NOMO-1 (cell line): ENCODE measurements around the gene CACNA1B.
"Not testable (repeated sequence)": the region's sequence is repeated elsewhere in the genome, so short reads cannot be mapped to it uniquely, and the experiment has no call there.

Experiments
- DNase-seq, 2 experiments: peaks; one replicate each; lab custom pipeline; 2025; ENCODE audit not compliant: unreplicated experiment in 2 of 2; lab: John Stamatoyannopoulos, UW

CACNA1B gene

DNA sequence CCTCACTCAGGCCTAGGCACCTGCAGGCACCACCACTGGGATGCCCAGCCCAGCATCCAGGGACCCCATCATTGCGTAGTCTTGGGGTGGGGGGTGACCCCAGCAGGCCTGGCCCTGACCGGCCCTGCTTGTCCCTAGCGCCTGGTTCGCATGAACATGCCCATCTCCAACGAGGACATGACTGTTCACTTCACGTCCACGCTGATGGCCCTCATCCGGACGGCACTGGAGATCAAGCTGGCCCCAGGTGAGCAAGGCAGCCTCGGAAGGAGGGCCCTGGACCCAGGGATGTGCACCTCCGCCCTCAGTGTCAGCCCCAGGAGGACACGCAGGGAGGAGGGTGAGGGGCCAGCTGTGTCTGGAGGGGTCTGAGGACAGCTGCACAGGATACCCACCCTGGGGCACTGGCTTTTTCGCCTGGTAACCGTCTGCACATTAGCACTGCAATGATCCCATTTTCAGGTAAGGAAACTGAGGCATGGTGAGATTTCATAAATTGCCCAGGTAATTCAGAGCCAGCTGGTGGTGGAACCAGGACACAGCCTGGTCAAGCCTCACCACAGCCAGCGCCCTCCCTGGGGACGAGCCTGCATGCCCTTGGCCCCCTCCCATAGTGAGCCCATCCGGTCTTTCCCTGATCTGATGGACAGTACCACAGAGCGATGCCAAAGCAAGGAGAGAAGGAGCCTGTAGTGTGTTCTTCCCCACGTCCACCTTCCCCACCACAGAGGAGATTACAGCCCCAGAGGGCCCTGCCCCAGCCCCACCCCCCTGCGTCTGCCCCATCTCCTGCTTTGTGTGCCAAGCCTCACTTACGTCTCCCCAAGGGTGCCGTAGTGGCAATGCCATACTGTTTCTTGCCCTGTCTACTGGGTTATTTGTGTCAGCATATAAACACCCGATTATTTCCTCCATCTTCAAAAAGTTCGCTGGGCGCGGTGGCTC lies 228.3 kb downstream of the CACNA1B start:
- DNase-seq: no peak

GRCh38 chr9:138107039-138107438 lies 229.5 kb downstream of the CACNA1B start:
- DNase-seq: not testable (repeated sequence)

DNA sequence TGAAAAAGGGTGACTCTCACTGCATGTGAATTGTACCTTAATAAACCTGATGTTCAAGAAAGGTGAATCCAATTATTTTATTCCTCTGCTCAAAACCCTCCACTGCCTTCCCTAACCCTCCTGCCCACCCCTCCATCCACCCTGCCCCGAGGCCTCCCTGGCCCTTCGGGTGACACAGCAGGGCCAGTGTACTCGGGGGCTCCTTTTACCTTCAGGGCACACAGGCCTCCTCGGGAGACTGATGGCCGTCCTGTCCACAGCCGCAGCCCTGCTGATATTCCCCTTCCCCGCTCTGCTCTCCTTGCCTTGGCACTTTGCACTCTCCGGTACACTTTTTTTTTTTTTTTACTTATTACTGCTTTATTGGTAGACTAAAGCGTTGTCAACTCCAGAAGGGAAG lies 234.0 kb downstream of the CACNA1B start:
- no peak for DNase-seq

DNA sequence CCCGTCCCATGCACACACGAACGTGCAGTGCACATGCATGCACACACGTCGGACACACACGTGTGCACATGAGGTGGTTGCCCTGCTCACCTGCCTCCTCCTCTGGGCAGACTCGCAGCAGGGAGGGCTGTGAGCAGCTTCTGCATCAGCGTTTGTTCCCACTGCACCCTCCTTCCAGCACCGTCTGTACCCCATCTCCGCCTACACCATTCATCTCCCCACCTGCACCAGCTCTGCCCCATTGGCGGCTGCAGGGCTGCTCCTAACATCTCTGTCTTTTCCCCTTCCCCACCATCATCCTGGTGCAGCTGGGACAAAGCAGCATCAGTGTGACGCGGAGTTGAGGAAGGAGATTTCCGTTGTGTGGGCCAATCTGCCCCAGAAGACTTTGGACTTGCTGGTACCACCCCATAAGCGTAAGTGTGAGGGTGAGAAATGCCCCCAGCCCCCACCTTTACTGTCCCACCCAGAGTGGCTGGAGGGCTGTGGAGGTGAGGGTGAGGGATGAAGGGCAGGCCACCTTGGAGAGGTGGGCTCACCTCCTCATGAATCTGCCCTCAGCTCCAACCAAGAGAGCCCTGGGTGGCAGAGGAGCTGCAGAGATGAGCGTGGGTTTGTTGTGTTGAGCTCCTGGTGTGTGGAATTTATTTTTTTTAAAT lies 234.6 kb downstream of the CACNA1B start:
- no peak for DNase-seq

DNA sequence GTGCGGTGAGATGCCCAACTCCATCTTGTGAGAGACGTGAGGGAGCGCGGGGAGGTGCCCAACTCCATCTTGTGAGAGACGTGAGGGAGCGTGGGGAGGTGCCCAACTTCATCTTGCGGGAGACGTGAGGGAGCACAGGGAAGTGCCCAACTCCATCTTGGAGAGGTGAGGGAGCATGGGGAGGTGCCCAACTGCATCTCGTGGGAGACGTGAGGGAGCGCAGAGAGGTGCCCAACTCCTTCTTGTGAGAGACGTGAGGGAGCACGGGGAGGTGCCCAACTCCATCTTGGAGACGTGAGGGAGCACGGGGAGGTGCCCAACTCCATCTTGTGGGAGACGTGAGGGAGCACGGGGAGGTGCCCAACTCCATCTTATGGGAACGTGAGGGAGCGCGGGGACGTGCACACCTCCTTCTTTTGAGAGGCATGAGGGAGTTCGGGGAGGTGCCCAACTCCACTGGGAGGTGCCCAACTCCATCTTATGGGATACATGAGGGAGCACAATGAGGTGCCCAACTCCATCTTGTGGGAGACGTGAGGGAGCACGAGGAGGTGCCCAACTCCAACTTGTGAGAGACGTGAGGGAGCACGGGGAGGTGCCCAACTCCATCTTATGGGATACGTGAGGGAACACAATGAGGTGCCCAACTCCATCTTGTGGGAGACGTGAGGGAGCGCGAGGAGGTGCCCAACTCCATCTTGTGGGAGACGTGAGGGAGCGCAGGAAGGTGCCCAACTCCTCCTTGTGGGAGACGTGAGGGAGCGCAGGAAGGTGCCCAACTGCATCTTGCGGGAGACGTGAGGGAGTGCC lies 235.4 kb downstream of the CACNA1B start:
- DNase-seq: no peak

- not testable (repeated sequence) for DNase-seq
These were observed 236.2 kb downstream of the CACNA1B start for GRCh38 chr9:138113701-138114325.

- no peak for DNase-seq
These were observed 237.1 kb downstream of the CACNA1B start for GRCh38 chr9:138114501-138115245.

DNA sequence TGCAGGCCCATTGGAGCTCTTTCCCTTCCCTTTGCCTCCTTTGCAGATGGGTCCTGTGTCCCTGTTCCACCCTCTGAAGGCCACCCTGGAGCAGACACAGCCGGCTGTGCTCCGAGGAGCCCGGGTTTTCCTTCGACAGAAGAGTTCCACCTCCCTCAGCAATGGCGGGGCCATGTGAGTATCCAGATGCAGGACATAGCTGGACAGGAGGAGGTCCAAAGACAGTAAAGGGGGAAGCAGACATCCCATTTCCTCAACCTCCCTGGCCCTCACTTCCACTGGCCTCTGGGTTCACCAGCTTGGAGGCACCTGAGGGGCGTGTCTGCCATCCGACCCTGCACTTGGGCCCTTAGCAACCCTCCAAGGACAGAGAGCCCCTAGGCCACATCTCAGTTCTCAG lies 237.9 kb downstream of the CACNA1B start:
- no peak for DNase-seq

DNA sequence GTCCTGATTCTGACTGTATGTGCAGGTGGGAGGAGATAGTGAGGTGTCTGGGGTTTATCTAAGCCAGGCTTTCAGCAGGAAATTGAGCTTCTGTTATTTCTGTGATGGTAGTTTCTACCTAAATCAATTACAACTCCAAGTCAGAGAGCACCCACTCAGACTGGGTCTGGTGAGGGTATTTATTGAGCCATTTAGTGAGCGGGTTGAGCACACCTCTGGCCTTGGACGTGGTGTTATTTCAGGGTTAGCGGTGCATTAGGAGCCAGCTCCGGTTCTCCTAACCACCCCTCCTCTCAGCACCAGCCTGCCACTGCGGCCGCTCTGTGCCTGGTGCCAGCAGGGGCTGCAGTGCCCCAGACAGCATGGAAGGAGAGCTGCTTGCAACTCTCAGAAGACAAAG lies 238.9 kb downstream of the CACNA1B start:
- no peak for DNase-seq

DNA sequence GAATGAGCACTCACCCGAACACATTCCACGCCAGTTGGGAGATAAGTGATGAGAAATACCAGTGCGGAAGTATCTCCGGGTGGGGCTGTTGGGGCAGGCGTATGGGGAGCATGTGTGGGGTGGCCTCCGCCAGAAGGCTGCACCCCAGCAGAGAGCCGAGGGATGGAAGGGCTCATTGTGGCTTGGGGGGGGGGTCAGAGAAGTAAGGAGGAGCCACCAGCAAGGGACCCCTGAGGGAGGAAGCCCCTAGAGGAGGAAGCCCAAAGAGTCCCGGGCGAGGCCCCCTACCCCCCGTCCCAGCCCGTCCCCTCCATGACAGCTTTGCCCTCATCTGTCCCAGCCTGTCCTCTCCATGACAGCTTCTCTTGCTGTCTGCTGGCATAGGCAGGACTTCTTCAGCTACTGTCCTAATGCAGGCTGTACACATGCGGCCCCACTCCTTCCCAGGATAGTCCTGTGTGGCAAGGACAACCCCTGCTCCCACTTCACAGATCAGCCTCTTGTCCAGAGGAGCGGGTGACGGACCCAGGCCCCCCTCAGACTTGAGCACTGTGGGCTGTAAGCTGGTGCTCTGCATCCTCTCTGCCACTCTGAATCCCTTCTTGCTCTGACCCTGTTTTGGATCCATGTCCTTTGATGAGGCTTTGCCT lies 239.6 kb downstream of the CACNA1B start:
- no peak for DNase-seq

- no peak for DNase-seq
These were observed 240.3 kb downstream of the CACNA1B start for GRCh38 chr9:138117836-138118235.

- no peak for DNase-seq
These were observed 241.1 kb downstream of the CACNA1B start for GRCh38 chr9:138118601-138119071.

DNA sequence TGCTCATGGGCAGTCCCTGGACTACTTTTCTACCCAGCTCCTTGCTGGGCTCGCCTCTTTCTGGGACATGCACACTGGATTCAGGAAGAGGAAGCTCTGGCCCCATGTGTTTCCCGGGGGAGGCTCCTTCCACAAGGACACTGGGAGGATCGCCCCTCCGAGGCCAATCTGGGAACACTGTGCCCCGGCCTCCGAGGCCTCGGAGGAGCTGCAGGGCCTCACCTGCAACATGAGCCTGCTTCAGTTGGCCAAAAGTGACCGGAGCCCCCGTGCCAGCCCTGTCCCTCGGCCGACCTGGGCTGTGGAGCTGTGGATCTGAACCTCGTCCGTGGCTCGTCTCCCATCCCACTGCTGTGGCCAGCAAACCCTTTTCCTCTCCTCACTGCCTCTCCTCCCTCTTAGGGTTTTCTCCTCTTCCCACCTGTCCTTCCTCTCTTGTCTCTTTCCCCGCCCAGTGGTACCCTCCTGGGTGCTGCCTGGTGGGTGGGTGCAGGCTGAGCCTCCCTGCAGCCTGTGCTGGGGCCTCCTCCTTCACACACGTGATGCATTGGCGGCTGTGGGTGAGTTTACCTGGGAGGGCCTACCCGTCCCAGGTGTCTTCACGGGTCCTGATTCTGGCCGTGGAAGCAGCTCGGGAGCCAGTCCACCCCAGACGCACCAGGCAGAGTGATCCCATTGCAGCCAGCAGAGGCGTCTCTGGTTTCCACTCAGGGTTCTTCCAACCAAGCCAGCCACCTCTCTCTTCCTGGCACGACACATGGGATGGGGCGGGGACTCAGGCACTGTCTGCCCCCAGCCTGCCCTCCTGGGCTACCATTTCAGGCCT lies 241.8 kb downstream of the CACNA1B start:
- no peak for DNase-seq

GRCh38 chr9:138120072-138120471 lies 242.5 kb downstream of the CACNA1B start:
- no peak for DNase-seq

GRCh38 chr9:138120511-138121437 lies 243.2 kb downstream of the CACNA1B start:
- no peak for DNase-seq

- DNase-seq: no peak
These were observed 244.0 kb downstream of the CACNA1B start for GRCh38 chr9:138121438-138122050.

DNA sequence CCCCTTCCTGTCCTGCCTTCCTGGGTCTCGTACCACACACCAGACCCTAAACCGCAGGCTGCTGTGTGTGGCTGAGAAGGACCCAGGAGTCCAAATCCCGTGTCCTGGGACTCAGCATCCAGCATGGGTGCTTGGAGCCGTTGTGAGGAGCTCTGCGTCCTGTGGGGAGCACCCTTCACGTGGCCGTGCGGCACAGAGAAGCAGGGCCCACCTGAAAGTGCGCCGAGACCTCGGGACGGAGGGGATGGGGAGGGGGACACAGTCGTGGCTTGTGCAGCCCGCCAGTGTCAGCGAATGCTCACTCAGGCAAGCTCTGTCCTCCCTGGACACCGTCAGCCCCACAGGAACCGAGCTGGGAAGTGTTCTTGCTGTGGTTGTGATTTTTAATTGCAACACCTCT lies 244.6 kb downstream of the CACNA1B start:
- DNase-seq: no peak
